Stimulated activated naive CD4-positive, alpha-beta T cell treated with Interleukin-2 at 50 U/mL for 16 hours (primary cell): ENCODE measurements around the gene RAB3GAP1.

Experiments
- DNase-seq: peaks from one replicate; lab custom pipeline; 2025; lab: John Stamatoyannopoulos, UW

The RAB3GAP1 gene

GRCh38 chr2:135164431-135164830 lies 112.3 kb downstream of the RAB3GAP1 start:
- no peak for DNase-seq

- no peak for DNase-seq
Measured at GRCh38 chr2:135167273-135167672, 115.2 kb downstream of the RAB3GAP1 start.

GRCh38 chr2:135168204-135168856 lies 116.2 kb downstream of the RAB3GAP1 start:
- no peak for DNase-seq

GRCh38 chr2:135169900-135170753 lies 118.0 kb downstream of the RAB3GAP1 start:
- no peak for DNase-seq

- DNase-seq = no peak
Measured at GRCh38 chr2:135174049-135174809, 122.1 kb downstream of the RAB3GAP1 start.

GRCh38 chr2:135174810-135175093 lies 122.7 kb downstream of the RAB3GAP1 start:
- no peak for DNase-seq

GRCh38 chr2:135175177-135175576 lies 123.1 kb downstream of the RAB3GAP1 start:
- DNase-seq = no peak

GRCh38 chr2:135179689-135180088 lies 127.6 kb downstream of the RAB3GAP1 start:
- no peak for DNase-seq

GRCh38 chr2:135182190-135182589 lies 130.1 kb downstream of the RAB3GAP1 start:
- DNase-seq = no peak

GRCh38 chr2:135182601-135183000 lies 130.5 kb downstream of the RAB3GAP1 start:
- no peak for DNase-seq

GRCh38 chr2:135183822-135184221 lies 131.7 kb downstream of the RAB3GAP1 start:
- no peak for DNase-seq

GRCh38 chr2:135186054-135186453 lies 134.0 kb downstream of the RAB3GAP1 start:
- DNase-seq = no peak

- no peak for DNase-seq
Measured at GRCh38 chr2:135187270-135187669, 135.2 kb downstream of the RAB3GAP1 start.

- no peak for DNase-seq
Measured at GRCh38 chr2:135189148-135189547, 137.1 kb downstream of the RAB3GAP1 start.

- no peak for DNase-seq
Measured at GRCh38 chr2:135190799-135191198, 138.7 kb downstream of the RAB3GAP1 start.

GRCh38 chr2:135198481-135198880 lies 146.4 kb downstream of the RAB3GAP1 start:
- no peak for DNase-seq

GRCh38 chr2:135202751-135203150 lies 150.7 kb downstream of the RAB3GAP1 start:
- DNase-seq = no peak

- no peak for DNase-seq
Measured at GRCh38 chr2:135203944-135204343, 151.9 kb downstream of the RAB3GAP1 start.

- no peak for DNase-seq
Measured at GRCh38 chr2:135208016-135208415, 155.9 kb downstream of the RAB3GAP1 start.

GRCh38 chr2:135212757-135213156 lies 160.7 kb downstream of the RAB3GAP1 start:
- no peak for DNase-seq

GRCh38 chr2:135218426-135218825 lies 166.3 kb downstream of the RAB3GAP1 start:
- DNase-seq = no peak

- no peak for DNase-seq
Measured at GRCh38 chr2:135219226-135219625, 167.1 kb downstream of the RAB3GAP1 start.
